ENCODE measurements around the gene TTC19. TPM values are rescaled to one million over a fixed set of nuclear protein-coding genes. Genes with fewer than 3 reads are reported as not detected.
"Not testable (repeated sequence)": the region's sequence is repeated elsewhere in the genome, so short reads cannot be mapped to it uniquely, and the experiment has no call there.

TTC19 gene
- total RNA-seq, 1 donor from 2014 or later = 35.9 TPM

DNA sequence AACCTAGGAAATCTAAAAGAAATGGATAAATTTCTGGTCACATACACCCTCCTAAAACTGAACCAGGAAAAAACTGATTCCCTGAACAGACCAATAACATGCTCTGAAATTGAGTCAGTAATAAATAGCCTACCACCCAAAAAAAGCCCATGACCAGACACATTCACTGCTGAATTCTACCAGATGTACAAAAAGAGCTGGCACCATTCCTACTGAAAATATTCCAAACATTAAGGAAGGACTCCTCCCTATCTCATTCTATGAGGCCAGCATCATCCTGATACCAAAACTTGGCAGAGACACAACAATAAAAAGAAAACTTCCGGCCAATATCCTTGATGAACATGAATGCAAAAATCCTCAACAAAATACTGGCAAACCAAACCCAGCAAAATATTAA is 52.9 kb downstream of the TTC19 start:
- Mint-ChIP-seq H3K27ac (ENCODE audit: unreplicated experiment) (no peak overlapping the region), H3K27me3 (ENCODE audit: unreplicated experiment) (no peaks in the 10 kb centered on the region), H3K4me1 (ENCODE audit: low read depth, unreplicated experiment) (no peaks in the 10 kb centered on the region), H3K4me3 (ENCODE audit: unreplicated experiment) (no peak overlapping the region), H3K36me3 (ENCODE audit: unreplicated experiment) (peaks cover 15% of the 10 kb centered on the region), H3K9me3 (ENCODE audit: unreplicated experiment) (peaks cover 5% of the 10 kb centered on the region)
- no peak for DNase-seq
- TF ChIP-seq, protein P1, sequence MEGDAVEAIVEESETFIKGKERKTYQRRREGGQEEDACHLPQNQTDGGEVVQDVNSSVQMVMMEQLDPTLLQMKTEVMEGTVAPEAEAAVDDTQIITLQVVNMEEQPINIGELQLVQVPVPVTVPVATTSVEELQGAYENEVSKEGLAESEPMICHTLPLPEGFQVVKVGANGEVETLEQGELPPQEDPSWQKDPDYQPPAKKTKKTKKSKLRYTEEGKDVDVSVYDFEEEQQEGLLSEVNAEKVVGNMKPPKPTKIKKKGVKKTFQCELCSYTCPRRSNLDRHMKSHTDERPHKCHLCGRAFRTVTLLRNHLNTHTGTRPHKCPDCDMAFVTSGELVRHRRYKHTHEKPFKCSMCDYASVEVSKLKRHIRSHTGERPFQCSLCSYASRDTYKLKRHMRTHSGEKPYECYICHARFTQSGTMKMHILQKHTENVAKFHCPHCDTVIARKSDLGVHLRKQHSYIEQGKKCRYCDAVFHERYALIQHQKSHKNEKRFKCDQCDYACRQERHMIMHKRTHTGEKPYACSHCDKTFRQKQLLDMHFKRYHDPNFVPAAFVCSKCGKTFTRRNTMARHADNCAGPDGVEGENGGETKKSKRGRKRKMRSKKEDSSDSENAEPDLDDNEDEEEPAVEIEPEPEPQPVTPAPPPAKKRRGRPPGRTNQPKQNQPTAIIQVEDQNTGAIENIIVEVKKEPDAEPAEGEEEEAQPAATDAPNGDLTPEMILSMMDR (IDR thresholded peaks at IDR 0.05; ENCODE audit: partially characterized antibody, unreplicated experiment) = no peak

DNA sequence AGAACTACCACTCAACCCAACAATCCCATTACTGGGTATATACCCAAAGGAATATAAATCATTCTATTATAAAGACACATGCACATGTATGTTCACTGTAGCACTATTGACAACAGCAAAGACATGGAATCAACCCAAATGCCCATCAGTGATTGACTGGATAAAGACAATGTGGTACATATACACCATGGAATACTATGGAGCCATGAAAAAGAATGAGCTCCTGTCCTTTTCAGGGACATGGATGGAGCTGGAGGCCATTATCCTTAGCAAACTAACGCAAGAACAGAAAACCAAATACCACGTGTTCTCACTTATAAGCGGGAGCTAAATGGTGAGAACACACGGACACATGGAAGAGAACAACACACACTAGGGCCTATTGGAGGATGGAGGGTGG is 55.5 kb downstream of the TTC19 start:
- H3K27me3 Mint-ChIP-seq (ENCODE audit: unreplicated experiment); H3K4me1 Mint-ChIP-seq (ENCODE audit: low read depth, unreplicated experiment); H3K9me3 Mint-ChIP-seq (ENCODE audit: unreplicated experiment); DNase-seq; H3K4me3 Mint-ChIP-seq (ENCODE audit: unreplicated experiment); H3K27ac Mint-ChIP-seq (ENCODE audit: unreplicated experiment): not testable (repeated sequence)
- peaks cover 15% of the 10 kb centered on the region for H3K36me3 Mint-ChIP-seq (ENCODE audit: unreplicated experiment)

DNA sequence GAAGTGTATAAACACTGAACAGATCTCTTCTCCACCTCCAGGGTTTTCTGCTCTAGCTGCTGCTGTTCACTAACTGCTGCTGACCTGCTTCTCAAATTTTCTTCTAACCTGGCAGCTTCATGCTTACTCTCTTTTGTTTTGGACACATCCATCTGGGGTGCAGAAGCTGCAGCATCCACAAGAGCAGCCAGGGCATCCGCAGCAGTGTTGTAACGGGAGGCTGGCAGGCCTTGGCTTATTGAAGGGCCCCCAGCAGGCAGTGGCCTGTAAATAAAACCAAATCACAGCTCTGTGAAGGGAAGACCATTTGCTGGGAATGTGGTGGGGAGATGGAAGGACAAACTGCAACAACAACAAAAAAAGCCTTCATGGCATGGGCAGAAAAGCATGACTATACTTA is 62.0 kb downstream of the TTC19 start:
- Mint-ChIP-seq H3K36me3 (ENCODE audit: unreplicated experiment) (no peaks in the 10 kb centered on the region), H3K27ac (ENCODE audit: unreplicated experiment) (no peak overlapping the region), H3K4me3 (ENCODE audit: unreplicated experiment) (no peak overlapping the region), H3K27me3 (ENCODE audit: unreplicated experiment) (no peaks in the 10 kb centered on the region), H3K9me3 (ENCODE audit: unreplicated experiment) (peaks cover 3% of the 10 kb centered on the region), H3K4me1 (ENCODE audit: low read depth, unreplicated experiment) (peaks cover 4% of the 10 kb centered on the region)
- DNase-seq = no peak
- TF ChIP-seq, protein P1 (IDR thresholded peaks at IDR 0.05; ENCODE audit: partially characterized antibody, unreplicated experiment) = no peak

DNA sequence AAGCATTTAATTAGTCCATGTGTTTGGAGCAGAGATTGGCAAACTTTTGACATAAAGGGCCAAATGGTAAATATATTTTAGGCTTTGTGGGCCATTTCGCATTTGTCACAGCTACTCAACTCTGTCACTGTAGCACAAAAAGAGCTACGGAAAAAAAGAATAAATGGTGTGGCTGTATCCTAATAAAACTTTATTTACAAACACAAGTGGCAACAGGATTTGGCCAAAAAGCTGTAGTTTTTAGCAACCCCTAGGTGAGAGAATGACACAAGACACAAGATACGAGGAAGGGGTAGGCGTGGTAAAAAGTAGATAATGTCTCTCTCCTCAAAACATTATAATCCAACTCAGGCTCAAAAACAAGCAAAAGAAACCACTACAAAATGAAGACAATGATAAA is 66.5 kb downstream of the TTC19 start:
- no peaks in the 10 kb centered on the region for H3K27me3 Mint-ChIP-seq (ENCODE audit: unreplicated experiment)
- no peak for DNase-seq
- H3K9me3 Mint-ChIP-seq (ENCODE audit: unreplicated experiment) = peaks cover 5% of the 10 kb centered on the region
- no peaks in the 10 kb centered on the region for H3K4me1 Mint-ChIP-seq (ENCODE audit: low read depth, unreplicated experiment)
- no peaks in the 10 kb centered on the region for H3K36me3 Mint-ChIP-seq (ENCODE audit: unreplicated experiment)
- H3K4me3 Mint-ChIP-seq (ENCODE audit: unreplicated experiment) = no peak overlapping the region
- H3K27ac Mint-ChIP-seq (ENCODE audit: unreplicated experiment) = no peak overlapping the region
- TF ChIP-seq, protein P1 (IDR thresholded peaks at IDR 0.05; ENCODE audit: partially characterized antibody, unreplicated experiment) = no peak

DNA sequence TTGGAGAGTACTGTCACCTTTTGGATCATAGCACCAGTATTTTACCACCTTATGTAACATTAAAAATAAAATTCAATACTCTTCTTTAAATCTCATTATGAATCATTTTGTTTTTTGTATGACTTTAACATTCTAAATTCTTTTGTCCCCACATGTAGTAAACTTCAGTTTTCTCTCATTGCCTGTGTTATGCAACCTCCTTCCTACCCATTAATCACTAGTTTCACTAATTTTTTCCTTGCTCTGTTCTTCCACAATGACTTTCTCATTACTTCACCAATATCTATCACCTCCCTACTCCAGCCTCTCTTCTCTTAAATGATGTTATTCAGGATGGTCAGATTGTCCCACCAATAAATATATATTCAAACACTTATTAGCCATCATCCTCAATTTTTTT is 68.7 kb downstream of the TTC19 start:
- DNase-seq = no peak
- Mint-ChIP-seq H3K9me3 (ENCODE audit: unreplicated experiment) (peaks cover 1% of the 10 kb centered on the region), H3K27me3 (ENCODE audit: unreplicated experiment) (no peaks in the 10 kb centered on the region), H3K4me3 (ENCODE audit: unreplicated experiment) (no peak overlapping the region), H3K4me1 (ENCODE audit: low read depth, unreplicated experiment) (no peaks in the 10 kb centered on the region), H3K27ac (ENCODE audit: unreplicated experiment) (no peak overlapping the region), H3K36me3 (ENCODE audit: unreplicated experiment) (no peaks in the 10 kb centered on the region)
- TF ChIP-seq, protein P1 (IDR thresholded peaks at IDR 0.05; ENCODE audit: partially characterized antibody, unreplicated experiment) = no peak

DNA sequence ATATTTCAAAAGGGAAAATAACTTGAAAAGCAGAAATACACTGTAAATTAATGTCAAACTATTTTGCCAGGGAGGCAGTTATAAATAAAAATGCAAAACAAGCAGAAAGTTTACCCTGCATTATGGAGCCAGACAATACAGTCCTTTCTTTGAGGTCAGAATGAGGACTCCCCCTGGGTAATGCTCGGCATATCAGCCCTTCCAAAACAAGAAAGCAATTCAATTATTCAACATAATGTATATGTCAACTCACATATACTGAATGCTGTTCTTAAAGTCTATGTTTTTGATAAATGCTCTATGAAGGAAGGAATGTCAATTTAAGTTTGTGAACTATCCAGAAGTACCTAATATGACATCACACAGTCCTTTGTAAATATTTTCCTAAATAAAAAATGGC is 72.4 kb downstream of the TTC19 start:
- no peaks in the 10 kb centered on the region for H3K36me3 Mint-ChIP-seq (ENCODE audit: unreplicated experiment)
- H3K4me1 Mint-ChIP-seq (ENCODE audit: low read depth, unreplicated experiment) = no peaks in the 10 kb centered on the region
- H3K9me3 Mint-ChIP-seq (ENCODE audit: unreplicated experiment) = peaks cover under 1% of the 10 kb centered on the region

More for the DNA sequence above, 72.4 kb downstream of the TTC19 start:
- DNase-seq = no peak
- TF ChIP-seq, protein P1 (IDR thresholded peaks at IDR 0.05; ENCODE audit: partially characterized antibody, unreplicated experiment) = no peak
- Mint-ChIP-seq H3K4me3 (ENCODE audit: unreplicated experiment) (no peak overlapping the region), H3K27ac (ENCODE audit: unreplicated experiment) (no peak overlapping the region), H3K27me3 (ENCODE audit: unreplicated experiment) (no peaks in the 10 kb centered on the region)

Data from glutamatergic neuron (in vitro differentiated cells).